HG03045 (cell line): ENCODE measurements around the gene NPHP1.
"Not testable (repeated sequence)": the region's sequence is repeated elsewhere in the genome, so short reads cannot be mapped to it uniquely, and the experiment has no call there.

Experiments
- ATAC-seq: cut with Tn5 transposase; IDR thresholded peaks from one replicate; pipeline ENCODE4 v1.9.1; 2021; ENCODE audit warnings: mild to moderate bottlenecking, moderate library complexity; ENCODE audit not compliant: unreplicated experiment

The NPHP1 gene

GRCh38 chr2:110198016-110198415 lies 6.8 kb downstream of the NPHP1 start:
- ATAC-seq: no peak

- ATAC-seq: no peak
Observed at GRCh38 chr2:110197452-110197851, 7.4 kb downstream of the NPHP1 start.

GRCh38 chr2:110190169-110190568 lies 14.6 kb downstream of the NPHP1 start:
- ATAC-seq: not testable (repeated sequence)

GRCh38 chr2:110182449-110182848 lies 22.4 kb downstream of the NPHP1 start:
- no peak for ATAC-seq

- ATAC-seq: no peak
Observed at GRCh38 chr2:110180036-110180435, 24.8 kb downstream of the NPHP1 start.

- ATAC-seq: no peak
Observed at GRCh38 chr2:110173523-110173922, 31.3 kb downstream of the NPHP1 start.

- no peak for ATAC-seq
Observed at GRCh38 chr2:110172506-110172905, 32.3 kb downstream of the NPHP1 start.

GRCh38 chr2:110170102-110170501 lies 34.7 kb downstream of the NPHP1 start:
- no peak for ATAC-seq

GRCh38 chr2:110167326-110168000 lies 37.4 kb downstream of the NPHP1 start:
- no peak for ATAC-seq

GRCh38 chr2:110166266-110166665 lies 38.5 kb downstream of the NPHP1 start:
- no peak for ATAC-seq

GRCh38 chr2:110157153-110157793 lies 47.5 kb downstream of the NPHP1 start:
- ATAC-seq: peak; percentile 52

GRCh38 chr2:110154828-110155227 lies 50.0 kb downstream of the NPHP1 start:
- not testable (repeated sequence) for ATAC-seq

- ATAC-seq: not testable (repeated sequence)
Observed at GRCh38 chr2:110154188-110154587, 50.6 kb downstream of the NPHP1 start.

GRCh38 chr2:110153416-110153815 lies 51.4 kb downstream of the NPHP1 start:
- ATAC-seq: no peak

- ATAC-seq: no peak
Observed at GRCh38 chr2:110152943-110153342, 51.9 kb downstream of the NPHP1 start.

- ATAC-seq: no peak
Observed at GRCh38 chr2:110149330-110150220, 55.2 kb downstream of the NPHP1 start.

- ATAC-seq: no peak
Observed at GRCh38 chr2:110146945-110147332, 57.9 kb downstream of the NPHP1 start.

- no peak for ATAC-seq
Observed at GRCh38 chr2:110146183-110146944, 58.4 kb downstream of the NPHP1 start.

GRCh38 chr2:110143982-110144381 lies 60.8 kb downstream of the NPHP1 start:
- ATAC-seq: no peak

GRCh38 chr2:110140401-110140800 lies 64.4 kb downstream of the NPHP1 start:
- ATAC-seq: no peak

- ATAC-seq: no peak
Observed at GRCh38 chr2:110134025-110134424, 70.8 kb downstream of the NPHP1 start.
